Endothelial cell of umbilical vein (primary cell): Measurements from ENCODE around the gene INTS4. TPM values are rescaled to one million over a fixed set of nuclear protein-coding genes. Genes with fewer than 3 reads are reported as not detected.

ENCODE experiments used
- BruUV-seq: library from RNA; stranded (reverse); fragments of 400-500 nt; replicated peaks from 2 replicates; lab custom pipeline; 2021; lab: Mats Ljungman, UMichigan
- CTCF ChIA-PET: fragments of 300-600, 350-600 bp; sonication (Branson Sonifier 250); formaldehyde crosslinking; loops from one replicate; lab custom pipeline; 2021; ENCODE audit warnings: antibody characterized with exemption, inconsistent platforms; lab: Charles Lee
- POLR2A ChIA-PET: fragments of 300-600, 350-600 bp; sonication (Branson Sonifier 250); formaldehyde crosslinking; loops from one replicate; lab custom pipeline; 2021; ENCODE audit warnings: antibody characterized with exemption, inconsistent platforms; lab: Charles Lee
- DNase-seq: peaks from one replicate; pipeline ENCODE4 v3.0.0-alpha.2; 2011; ENCODE audit warnings: low read depth, low spot score
- FAIRE-seq: peaks from 2 replicates; lab custom pipeline; 2011; peaks lifted over from hg19 to GRCh38; lab: Jason Lieb, UNC
- H2AFZ ChIP-seq: 2 replicates; pipeline ENCODE4 v1.6.0; 2012; ENCODE audit warnings: low read depth, low read length, control low read depth, inconsistent platforms
- H3K27ac ChIP-seq: 2 replicates; pipeline ENCODE4 v1.5.1; 2011; ENCODE audit warnings: low read depth, mild to moderate bottlenecking, control low read depth, low read length, moderate library complexity; ENCODE audit not compliant: insufficient read depth
- H3K27me3 ChIP-seq, 2 experiments: 2 replicates each; pipeline versions ENCODE4 v1.6.0 to v1.6.1; 2011; ENCODE audit warnings: low read length in 2 of 2, mixed read lengths in 1 of 2; ENCODE audit not compliant: control insufficient read depth in 2 of 2, insufficient read depth in 2 of 2
- H3K36me3 ChIP-seq, 2 experiments: 2 replicates in 1 of 2; 3 replicates in 1 of 2; pipeline ENCODE4 v1.5.1; 2011; ENCODE audit warnings: low read length in 2 of 2, mild to moderate bottlenecking in 1 of 2, moderate library complexity in 1 of 2; ENCODE audit not compliant: control insufficient read depth in 2 of 2, insufficient read depth in 2 of 2; ENCODE audit errors: extremely low read depth in 1 of 2
- H3K4me1 ChIP-seq: 3 replicates; pipeline ENCODE4 v1.5.1; 2011; ENCODE audit warnings: mild to moderate bottlenecking, low read length; ENCODE audit not compliant: control insufficient read depth, insufficient read depth; ENCODE audit errors: extremely low read depth
- H3K4me2 ChIP-seq: 2 replicates; pipeline ENCODE4 v1.6.1; 2011; ENCODE audit warnings: low read length, control low read depth, mixed read lengths; ENCODE audit not compliant: insufficient read depth
- H3K4me3 ChIP-seq, 3 experiments: fragments of 200-600 bp in 1 of 3; sonication (generic), shearing (Covaris generic) in 1 of 3; replicated peaks in 1 of 3; 2 replicates each; pipeline ENCODE4 v1.5.1; 2011 to 2016; ENCODE audit warnings: control low read depth in 3 of 3, low read length in 3 of 3, mild to moderate bottlenecking in 2 of 3, inconsistent platforms in 1 of 3, low read depth in 1 of 3, moderate library complexity in 1 of 3; ENCODE audit not compliant: insufficient read depth in 1 of 3
- H3K79me2 ChIP-seq: 2 replicates; pipeline ENCODE4 v1.6.0; 2012; ENCODE audit warnings: low read length, inconsistent platforms; ENCODE audit not compliant: control insufficient read depth, insufficient read depth
- H3K9ac ChIP-seq: replicated peaks from 2 replicates; pipeline ENCODE3; 2011; ENCODE audit warnings: low read length, control low read depth; ENCODE audit not compliant: insufficient read depth; ENCODE audit errors: extremely low read depth
- H3K9me1 ChIP-seq: replicated peaks from 3 replicates; pipeline ENCODE4 v1.6.0; 2011; ENCODE audit warnings: mild to moderate bottlenecking, low read length; ENCODE audit not compliant: control insufficient read depth, insufficient read depth; ENCODE audit errors: extremely low read depth
- H3K9me3 ChIP-seq: replicated peaks from 2 replicates; pipeline ENCODE4 v1.5.1; 2012; ENCODE audit warnings: low read length, inconsistent platforms; ENCODE audit not compliant: control insufficient read depth, insufficient read depth
- H4K20me1 ChIP-seq: replicated peaks from 2 replicates; pipeline ENCODE3; 2011; ENCODE audit warnings: mild to moderate bottlenecking, low read length; ENCODE audit not compliant: control insufficient read depth, insufficient read depth; ENCODE audit errors: extremely low read depth
- EZH2 ChIP-seq: IDR thresholded peaks from 2 replicates; pipeline ENCODE4 v1.6.1; 2012; ENCODE audit warnings: borderline replicate concordance, low read depth, mild to moderate bottlenecking, moderate library complexity, low read length, inconsistent platforms; ENCODE audit not compliant: severe bottlenecking
- FOS ChIP-seq: IDR thresholded peaks from 2 replicates; pipeline ENCODE4 v1.6.1; 2011; ENCODE audit warnings: mild to moderate bottlenecking, low read length, moderate library complexity, borderline replicate concordance; ENCODE audit not compliant: insufficient read depth
- GATA2 ChIP-seq: IDR thresholded peaks from 2 replicates; pipeline ENCODE4 v1.7.0; 2011; ENCODE audit warnings: low read depth, mild to moderate bottlenecking, moderate library complexity, mixed read lengths, low read length; ENCODE audit not compliant: insufficient read length, insufficient read depth
- JUN ChIP-seq: IDR thresholded peaks from 2 replicates; pipeline ENCODE4 v1.6.1; 2011; ENCODE audit warnings: borderline replicate concordance, low read depth; ENCODE audit not compliant: insufficient read length, insufficient read depth
- MYC ChIP-seq: IDR thresholded peaks from one replicate; pipeline ENCODE4 v1.6.1; 2011; ENCODE audit warnings: mild to moderate bottlenecking, low read depth, low read length
- POLR2A ChIP-seq: IDR thresholded peaks from 2 replicates; pipeline ENCODE4 v1.6.1; 2012; ENCODE audit warnings: low read depth, mild to moderate bottlenecking, control low read depth, low read length
- POLR2AphosphoS5 ChIP-seq: IDR thresholded peaks from 2 replicates; pipeline ENCODE4 v1.6.1; 2012; ENCODE audit warnings: low read depth, mild to moderate bottlenecking, control low read depth, low read length, moderate library complexity; ENCODE audit not compliant: insufficient read depth
- dilution Hi-C: fragments of 300-500 bp; cut with MboI; formaldehyde crosslinking; loops from one replicate; pipeline ENCODE4 v1.15.0; 2019; ENCODE audit warnings: low sequenced_read_pairs; ENCODE audit not compliant: extremely low pct_ligation_motif_present
- intact Hi-C: fragments of 100-400 bp; cut with micrococcal nuclease; formaldehyde crosslinking; loops from one replicate; pipeline ENCODE4 v1.10.0; 2022
- polyA plus RNA-seq, 4 experiments: library from polyadenylated mRNA; depleted of rRNA in 3 of 4; stranded (reverse) in 3 of 4; unstranded in 1 of 4; fragments of >200 nt; gene quantifications; 2 replicates each; pipeline versions ENCODE4 v1.2.1 to v1.2.3, GENCODE V29; 2011 to 2012; ENCODE audit warnings: missing spikeins in 1 of 4
- total RNA-seq: library from RNA; stranded (reverse); gene quantifications from 2 replicates; pipeline ENCODE4 v1.2.3, GENCODE V29; 2021
- TF ChIP-seq, protein P1 (sequence below), 2 donors: IDR thresholded peaks; 1 replicate in 1 of 2; 2 replicates in 1 of 2; pipeline ENCODE4 v1.5.1; 2011; ENCODE audit warnings: low read length in 2 of 2, mild to moderate bottlenecking in 2 of 2, moderate library complexity in 2 of 2, control low read depth in 1 of 2, inconsistent platforms in 1 of 2, low read depth in 1 of 2; ENCODE audit not compliant: insufficient read depth in 1 of 2; ENCODE audit errors: extremely low read depth in 1 of 2
- TF ChIP-seq, protein P2 (sequence below): IDR thresholded peaks from 2 replicates; pipeline ENCODE4 v1.6.1; 2011; ENCODE audit not compliant: insufficient read depth, insufficient read length

INTS4 gene
- total and polyA plus RNA-seq, 2 donors (not counting 3 experiments of a cell fraction or from before 2014, with no cell fraction given) = 29.2 to 37.8 TPM

DNA sequence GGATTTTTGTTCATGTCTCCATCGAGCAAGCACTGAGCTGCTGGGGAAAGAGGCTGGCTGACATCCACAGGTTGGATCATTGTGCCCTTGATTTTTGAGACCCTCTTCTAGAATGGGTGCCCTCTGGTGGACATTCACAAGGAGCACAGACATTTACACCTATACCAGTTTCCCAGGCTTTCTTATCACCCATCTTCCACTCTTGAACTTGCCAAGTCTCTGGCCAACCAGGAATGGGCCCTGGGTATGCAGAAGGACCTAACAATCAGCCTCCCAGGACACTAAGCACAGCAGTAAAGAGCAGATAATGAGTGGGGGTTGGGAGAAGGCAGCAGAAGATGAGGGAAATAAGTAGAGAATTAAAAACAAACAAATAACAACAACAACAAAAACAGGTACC, 5.7 kb upstream of the INTS4 start:
- H3K79me2 ChIP-seq = no peaks in the 10 kb centered on the region
- BruUV-seq = no TSS peak
- intact Hi-C loops = loop anchor here (1.0 to 2.0 kb wide), 5 partner anchors 29 to 565 kb away; partner anchors contain the start of gene RSF1
- H3K4me3 ChIP-seq = no peak overlapping the region
- no peak overlapping the region for H3K9ac ChIP-seq
- POLR2A ChIA-PET = no interaction called here
- no peaks in the 10 kb centered on the region for H3K9me1 ChIP-seq
- dilution Hi-C loops = no loop called here
- H4K20me1 ChIP-seq = no peaks in the 10 kb centered on the region
- peaks cover 1% of the 10 kb centered on the region for H3K4me1 ChIP-seq
- peaks cover 0 to 2% of the 10 kb centered on the region in 2 experiments for H3K27me3 ChIP-seq
- no peak overlapping the region for H2AFZ ChIP-seq
- peak; percentile 74 for DNase-seq
- no peaks in the 10 kb centered on the region for H3K9me3 ChIP-seq
- TF ChIP-seq GATA2 (peak; percentile 40), FOS (no peak)
- TF ChIP-seq, protein P1, sequence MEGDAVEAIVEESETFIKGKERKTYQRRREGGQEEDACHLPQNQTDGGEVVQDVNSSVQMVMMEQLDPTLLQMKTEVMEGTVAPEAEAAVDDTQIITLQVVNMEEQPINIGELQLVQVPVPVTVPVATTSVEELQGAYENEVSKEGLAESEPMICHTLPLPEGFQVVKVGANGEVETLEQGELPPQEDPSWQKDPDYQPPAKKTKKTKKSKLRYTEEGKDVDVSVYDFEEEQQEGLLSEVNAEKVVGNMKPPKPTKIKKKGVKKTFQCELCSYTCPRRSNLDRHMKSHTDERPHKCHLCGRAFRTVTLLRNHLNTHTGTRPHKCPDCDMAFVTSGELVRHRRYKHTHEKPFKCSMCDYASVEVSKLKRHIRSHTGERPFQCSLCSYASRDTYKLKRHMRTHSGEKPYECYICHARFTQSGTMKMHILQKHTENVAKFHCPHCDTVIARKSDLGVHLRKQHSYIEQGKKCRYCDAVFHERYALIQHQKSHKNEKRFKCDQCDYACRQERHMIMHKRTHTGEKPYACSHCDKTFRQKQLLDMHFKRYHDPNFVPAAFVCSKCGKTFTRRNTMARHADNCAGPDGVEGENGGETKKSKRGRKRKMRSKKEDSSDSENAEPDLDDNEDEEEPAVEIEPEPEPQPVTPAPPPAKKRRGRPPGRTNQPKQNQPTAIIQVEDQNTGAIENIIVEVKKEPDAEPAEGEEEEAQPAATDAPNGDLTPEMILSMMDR (IDR thresholded peaks at IDR 0.05; ENCODE audit: extremely low read depth in 1 of 2, insufficient read depth in 1 of 2, low read depth in 1 of 2, low read length in 2 of 2) = peak; percentile 70 to 74
- CTCF ChIA-PET = interaction anchor here (0.6 to 2.9 kb wide), 25 partner anchors 8 to 798 kb away, joined by 3 to 29 read pairs (median 3); partner anchors contain the start of gene NDUFC2
- no peak overlapping the region for H3K27ac ChIP-seq
- no peaks in the 10 kb centered on the region for H3K36me3 ChIP-seq
- peak; percentile 90 for FAIRE-seq
- H3K4me2 ChIP-seq = no peak overlapping the region

DNA sequence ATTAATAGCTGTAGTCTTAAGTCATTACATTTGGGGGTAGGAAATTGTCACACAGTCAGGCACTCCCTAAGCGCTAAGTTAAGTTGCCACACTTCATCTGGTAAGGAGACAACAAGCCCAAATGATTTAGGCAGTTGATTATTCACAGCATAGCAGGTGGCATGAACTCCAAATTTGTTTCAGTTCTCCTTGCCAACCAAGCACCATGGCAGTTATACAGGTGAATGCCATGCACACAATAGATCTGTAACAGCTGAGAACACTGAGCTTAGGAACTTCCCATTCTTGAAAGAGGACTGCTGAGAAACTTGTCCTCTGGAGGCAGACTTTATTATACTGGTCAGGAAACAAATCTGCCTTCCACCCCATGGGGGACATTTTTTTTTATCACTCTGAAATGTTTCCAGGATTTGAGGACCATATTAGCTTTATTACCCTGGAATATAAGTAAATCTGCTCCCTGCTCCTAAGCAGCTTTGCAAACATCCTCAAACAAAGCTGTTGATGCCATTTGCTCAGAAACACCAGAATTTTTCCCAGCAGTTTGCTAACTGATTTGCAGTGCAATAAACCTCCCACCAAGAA, 5.1 kb upstream of the INTS4 start:
- Histone ChIP-seq H3K27ac (no peak overlapping the region), H3K9ac (no peak overlapping the region), H3K9me3 (no peaks in the 10 kb centered on the region), H3K4me2 (no peak overlapping the region), H3K27me3 (no peaks in the 10 kb centered on the region), H3K9me1 (no peaks in the 10 kb centered on the region), H3K4me3 (no peak overlapping the region), H4K20me1 (no peaks in the 10 kb centered on the region), H3K36me3 (no peaks in the 10 kb centered on the region), H2AFZ (no peak overlapping the region), H3K4me1 (peaks cover 4% of the 10 kb centered on the region), H3K79me2 (no peaks in the 10 kb centered on the region)
- no peak for DNase-seq
- dilution Hi-C loops (no loop called here), intact Hi-C loops (loop anchor here (1.0 to 2.0 kb wide), 5 partner anchors 29 to 565 kb away; partner anchors contain the start of gene RSF1)
- no peak for TF ChIP-seq GATA2
- no peak for TF ChIP-seq POLR2AphosphoS5
- no peak for TF ChIP-seq FOS
- TF ChIP-seq, protein P1 (IDR thresholded peaks at IDR 0.05; ENCODE audit: extremely low read depth in 1 of 2, insufficient read depth in 1 of 2, low read depth in 1 of 2, low read length in 2 of 2) = no peak
- no peak for TF ChIP-seq MYC
- TF ChIP-seq POLR2A = no peak
- no peak for TF ChIP-seq JUN
- TF ChIP-seq, protein P2, sequence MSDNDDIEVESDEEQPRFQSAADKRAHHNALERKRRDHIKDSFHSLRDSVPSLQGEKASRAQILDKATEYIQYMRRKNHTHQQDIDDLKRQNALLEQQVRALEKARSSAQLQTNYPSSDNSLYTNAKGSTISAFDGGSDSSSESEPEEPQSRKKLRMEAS = no peak
- TF ChIP-seq EZH2 = no peak
- CTCF ChIA-PET = interaction anchor here (0.6 to 2.9 kb wide), 26 partner anchors 9 to 798 kb away, joined by 3 to 29 read pairs (median 3); partner anchors contain the start of gene NDUFC2
- no peak for FAIRE-seq
- no TSS peak for BruUV-seq
- POLR2A ChIA-PET = no interaction called here
